Activated CD8-positive, alpha-beta memory T cell treated with anti-CD3 and anti-CD28 coated beads, Interleukin-2, amount 50 U/mL, for 24 hours (primary cell): ENCODE measurements around the gene ADM.

Source experiments
- DNase-seq: peaks from one replicate; pipeline ENCODE4 v3.0.0-alpha.2; 2020; ENCODE audit errors: extremely low read depth

The ADM gene

DNA sequence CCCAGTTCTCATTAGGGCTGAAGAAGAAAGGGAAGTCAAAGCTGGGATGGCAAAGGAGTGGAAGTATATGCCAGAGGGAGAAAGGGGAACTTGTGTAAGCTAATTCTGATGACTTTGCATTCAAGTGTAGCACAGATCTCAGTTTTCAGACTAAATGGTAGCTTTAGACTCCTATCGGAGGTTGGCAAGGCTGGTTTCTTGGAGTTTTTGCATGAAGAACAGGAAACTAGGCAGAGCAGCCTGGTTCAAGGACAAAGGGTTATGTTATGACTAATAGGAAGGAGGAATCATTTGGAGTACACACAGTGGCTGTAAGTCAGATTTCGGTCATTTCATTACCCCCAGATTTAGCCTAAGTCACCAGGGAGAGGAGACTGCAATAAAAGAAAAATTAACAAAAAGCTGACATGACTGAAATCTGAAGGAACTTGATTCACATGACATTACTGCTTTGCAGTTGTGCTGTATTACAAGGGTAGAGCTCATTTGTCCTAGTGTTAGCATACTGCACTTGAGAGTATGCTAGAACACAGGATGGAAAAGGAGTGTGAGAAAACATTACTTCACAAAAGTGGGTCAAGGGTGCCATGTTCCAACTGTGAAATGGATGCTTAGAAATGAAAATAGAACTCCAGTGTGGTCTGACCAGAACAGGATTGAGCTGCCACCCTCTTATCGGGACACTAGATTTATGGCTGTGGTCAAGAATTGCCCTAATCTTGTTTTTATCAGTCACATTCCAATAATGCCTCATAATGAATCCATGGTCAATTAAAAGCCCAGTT, 23.6 kb downstream of the ADM start:
- DNase-seq: no peak

GRCh38 chr11:10329356-10329755, 24.5 kb downstream of the ADM start:
- no peak for DNase-seq

DNA sequence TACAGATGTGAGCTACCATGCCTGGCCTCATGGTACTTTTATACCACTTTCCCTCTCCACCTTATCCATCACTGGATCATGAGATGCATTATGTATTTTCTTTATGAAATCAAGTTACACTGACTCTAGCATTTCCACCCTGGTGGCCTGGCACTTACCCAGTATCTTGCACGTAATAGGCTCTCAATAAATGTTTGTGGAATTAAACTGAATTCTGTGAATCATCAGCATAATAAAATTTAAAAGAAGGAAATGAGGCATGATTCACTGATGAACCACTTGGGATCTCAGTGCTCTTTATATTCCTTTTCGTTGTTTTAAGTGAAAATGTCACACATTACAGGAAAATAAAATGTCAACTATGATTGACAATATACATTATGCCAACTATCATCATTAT, 25.1 kb downstream of the ADM start:
- DNase-seq: no peak

GRCh38 chr11:10331548-10332289, 26.8 kb downstream of the ADM start:
- no peak for DNase-seq

GRCh38 chr11:10333490-10333889, 28.6 kb downstream of the ADM start:
- no peak for DNase-seq

DNA sequence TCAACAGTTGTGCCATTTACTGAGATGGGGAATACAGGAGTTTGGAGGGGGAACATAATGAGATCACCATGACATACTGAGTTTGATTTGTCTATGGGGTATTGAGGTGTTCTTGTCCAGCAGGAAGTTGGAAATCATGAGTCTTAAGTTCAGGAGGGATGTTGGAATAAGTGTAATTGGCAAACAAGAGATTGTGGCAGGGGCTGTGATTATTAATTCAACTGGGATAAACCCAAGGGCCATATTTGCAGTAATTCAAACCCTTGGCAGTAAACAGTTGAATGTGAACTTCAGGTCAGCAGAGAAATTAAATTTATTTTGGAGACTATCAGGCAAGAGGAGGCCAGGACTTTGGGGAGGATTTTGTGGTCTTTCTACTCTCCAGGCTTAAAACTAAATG, 33.4 kb downstream of the ADM start:
- no peak for DNase-seq

- no peak for DNase-seq
These were observed 43.9 kb downstream of the ADM start for GRCh38 chr11:10348650-10349280.

DNA sequence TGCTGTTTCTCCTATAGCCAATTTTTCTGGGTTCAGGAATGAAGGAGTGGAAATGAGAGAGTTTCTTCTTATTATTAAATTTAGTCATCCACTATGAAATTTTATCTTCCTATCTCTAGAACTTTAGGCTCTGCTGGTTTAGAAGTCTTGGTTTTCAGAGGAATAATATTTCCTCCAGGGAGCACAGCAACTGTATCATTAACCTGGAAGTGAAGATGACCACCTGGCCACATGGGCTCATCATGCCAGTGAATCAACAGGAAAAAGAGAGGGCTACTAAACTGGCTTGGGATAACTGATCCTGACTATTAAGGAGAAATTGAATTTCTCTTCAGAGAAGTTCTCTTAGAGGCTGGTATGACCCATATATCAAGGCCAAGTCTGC, 44.4 kb downstream of the ADM start:
- DNase-seq: no peak

GRCh38 chr11:10349806-10350205, 44.9 kb downstream of the ADM start:
- DNase-seq: no peak

DNA sequence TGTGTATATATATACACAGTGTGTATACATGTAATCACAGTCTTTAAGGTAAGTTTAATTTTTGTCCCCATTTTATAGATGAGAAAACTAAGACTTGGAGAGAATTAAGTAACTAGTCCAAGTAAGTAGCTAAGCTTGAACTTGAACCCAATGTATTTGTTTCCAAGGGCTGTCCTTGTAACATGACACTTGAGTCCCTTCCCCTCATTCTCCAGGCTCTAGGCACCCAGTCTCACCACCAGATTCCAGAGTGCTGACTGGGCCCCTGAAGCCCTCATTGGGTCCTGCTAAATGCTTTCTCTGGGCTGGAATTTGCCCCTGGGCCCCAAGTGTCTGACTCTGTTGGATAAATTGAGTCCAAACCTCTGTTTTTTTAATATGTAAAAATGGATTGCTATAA, 45.5 kb downstream of the ADM start:
- DNase-seq: no peak

- no peak for DNase-seq
These were observed 46.5 kb downstream of the ADM start for GRCh38 chr11:10351435-10351764.

DNA sequence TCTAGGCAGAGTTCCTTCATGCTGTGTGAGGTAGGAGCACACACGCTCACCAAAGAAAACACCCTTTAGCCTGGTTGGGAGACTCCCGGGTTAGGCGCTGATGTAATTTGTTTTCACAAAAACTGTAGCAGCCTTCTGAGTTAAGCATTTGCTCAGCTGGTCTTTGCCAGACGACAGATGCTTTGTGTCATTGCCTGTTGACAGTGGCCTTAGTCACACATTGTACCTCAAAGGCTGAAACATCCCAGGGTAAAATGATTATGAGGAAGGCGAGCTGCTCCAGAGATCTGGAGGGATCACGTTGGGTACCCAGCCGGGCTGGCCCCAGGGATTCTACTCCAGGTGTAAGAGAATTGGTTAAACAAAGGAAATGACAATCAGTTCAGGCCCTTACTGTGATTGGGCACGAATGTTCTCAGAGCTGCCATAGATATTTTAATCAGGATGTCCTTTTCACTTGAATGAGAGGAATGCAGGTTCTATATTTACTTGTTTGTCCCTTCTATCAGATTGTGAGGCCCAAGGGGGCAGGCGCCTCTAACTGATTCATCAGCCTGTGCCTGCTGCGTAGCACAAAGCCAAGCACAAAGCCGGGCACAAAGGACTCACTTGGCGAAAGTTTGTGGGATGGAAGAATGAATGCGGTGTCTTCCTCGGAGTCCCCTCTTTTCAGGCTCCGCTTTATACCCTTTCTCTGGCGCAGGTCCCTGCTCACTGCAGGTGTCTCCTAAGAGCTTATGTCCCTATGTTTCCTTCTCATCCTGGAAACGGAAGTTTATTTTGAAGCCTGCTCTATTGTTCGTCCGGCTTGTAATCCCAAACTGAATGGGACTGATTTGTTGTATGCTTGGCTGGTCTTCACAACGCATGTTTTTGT, 47.1 kb downstream of the ADM start:
- DNase-seq: no peak

GRCh38 chr11:10352921-10353550, 48.2 kb downstream of the ADM start:
- no peak for DNase-seq

DNA sequence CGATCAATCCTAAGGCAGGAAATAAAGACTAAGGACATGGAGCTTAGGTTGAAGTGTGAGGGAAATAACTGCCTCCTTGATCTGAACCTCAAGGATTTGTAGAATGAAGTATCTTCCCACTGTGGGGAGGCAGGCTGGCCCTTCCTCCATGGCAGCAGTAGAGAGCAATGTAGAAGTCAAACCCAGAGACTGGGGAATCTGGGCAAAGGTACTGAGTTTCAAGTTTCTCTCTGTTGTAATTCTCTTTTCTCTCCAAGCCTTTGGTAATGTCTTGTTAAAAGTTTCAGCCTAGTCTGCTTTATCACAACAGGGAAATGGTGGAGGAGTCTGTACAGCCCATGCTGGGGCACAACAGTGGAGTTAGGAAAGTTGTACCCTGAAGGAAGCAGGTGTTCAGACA, 49.5 kb downstream of the ADM start:
- DNase-seq: no peak

DNA sequence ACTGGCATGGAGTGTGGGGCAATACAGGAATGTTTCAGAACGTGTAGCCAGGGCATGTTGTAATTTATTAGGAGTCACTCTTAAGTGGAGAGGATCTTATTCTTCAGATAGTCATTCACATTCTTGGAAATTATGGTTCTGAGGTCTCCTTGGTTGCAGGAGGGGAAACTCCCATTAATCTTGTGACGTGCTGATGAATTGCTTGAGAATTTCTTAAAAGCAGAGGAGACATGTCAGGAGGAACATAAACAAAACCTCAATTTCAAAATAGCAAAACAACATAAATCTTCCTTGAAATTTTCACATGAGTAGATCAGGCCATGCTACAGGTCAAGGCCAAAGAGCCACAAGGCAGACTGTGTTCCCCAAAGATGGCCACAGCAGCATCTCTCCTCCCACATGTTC, 50.4 kb downstream of the ADM start:
- DNase-seq: no peak

- DNase-seq: no peak
These were observed 51.3 kb downstream of the ADM start for GRCh38 chr11:10356161-10356560.
